HG02642 (cell line): ENCODE data around the gene ACBD6.
"Not testable (repeated sequence)": the region's sequence is repeated elsewhere in the genome, so short reads cannot be mapped to it uniquely, and the experiment has no call there.

Source experiments
- ATAC-seq: cut with Tn5 transposase; IDR thresholded peaks from one replicate; pipeline ENCODE4 v1.9.1; 2021; ENCODE audit warnings: mild to moderate bottlenecking; ENCODE audit not compliant: unreplicated experiment, poor library complexity

Gene ACBD6

GRCh38 chr1:180497826-180498225, 4.6 kb downstream of the ACBD6 start:
- no peak for ATAC-seq

GRCh38 chr1:180494370-180494769, 8.0 kb downstream of the ACBD6 start:
- ATAC-seq: no peak

- ATAC-seq: no peak
Measured at GRCh38 chr1:180489976-180490375, 12.4 kb downstream of the ACBD6 start.

GRCh38 chr1:180489313-180489712, 13.1 kb downstream of the ACBD6 start:
- ATAC-seq: no peak

- no peak for ATAC-seq
Measured at GRCh38 chr1:180488661-180489060, 13.7 kb downstream of the ACBD6 start.

GRCh38 chr1:180486092-180486491, 16.3 kb downstream of the ACBD6 start:
- ATAC-seq: no peak

- no peak for ATAC-seq
Measured at GRCh38 chr1:180484490-180484889, 17.9 kb downstream of the ACBD6 start.

GRCh38 chr1:180482425-180483275, 19.7 kb downstream of the ACBD6 start:
- ATAC-seq: no peak

GRCh38 chr1:180470031-180470430, 32.3 kb downstream of the ACBD6 start:
- ATAC-seq: no peak

- no peak for ATAC-seq
Measured at GRCh38 chr1:180468311-180468710, 34.1 kb downstream of the ACBD6 start.

- ATAC-seq: no peak
Measured at GRCh38 chr1:180462102-180462501, 40.3 kb downstream of the ACBD6 start.

GRCh38 chr1:180461682-180462081, 40.7 kb downstream of the ACBD6 start:
- not testable (repeated sequence) for ATAC-seq

- no peak for ATAC-seq
Measured at GRCh38 chr1:180458807-180459206, 43.6 kb downstream of the ACBD6 start.

GRCh38 chr1:180456191-180456590, 46.2 kb downstream of the ACBD6 start:
- no peak for ATAC-seq

GRCh38 chr1:180451504-180451903, 50.9 kb downstream of the ACBD6 start:
- no peak for ATAC-seq

GRCh38 chr1:180444522-180444921, 57.9 kb downstream of the ACBD6 start:
- ATAC-seq: no peak

GRCh38 chr1:180440335-180440734, 62.0 kb downstream of the ACBD6 start:
- no peak for ATAC-seq

GRCh38 chr1:180435566-180435965, 66.8 kb downstream of the ACBD6 start:
- no peak for ATAC-seq

- ATAC-seq: no peak
Measured at GRCh38 chr1:180433873-180434272, 68.5 kb downstream of the ACBD6 start.

- no peak for ATAC-seq
Measured at GRCh38 chr1:180431683-180432082, 70.7 kb downstream of the ACBD6 start.

GRCh38 chr1:180428782-180429695, 73.3 kb downstream of the ACBD6 start:
- ATAC-seq: no peak
